NK-92 (cell line): ENCODE results near the gene INPP5J.
"Not testable (repeated sequence)": the region's sequence is repeated elsewhere in the genome, so short reads cannot be mapped to it uniquely, and the experiment has no call there.

Source experiments
- DNase-seq: peaks from one replicate; lab custom pipeline; 2025; ENCODE audit not compliant: unreplicated experiment; lab: John Stamatoyannopoulos, UW

Gene INPP5J

GRCh38 chr22:31102441-31103081 is 20.2 kb upstream of the INPP5J start:
- DNase-seq = no peak

- no peak for DNase-seq
These were observed 19.7 kb upstream of the INPP5J start for GRCh38 chr22:31103111-31103510.

- no peak for DNase-seq
These were observed 18.7 kb upstream of the INPP5J start for GRCh38 chr22:31103899-31104694.

GRCh38 chr22:31104869-31105268 is 17.9 kb upstream of the INPP5J start:
- DNase-seq = no peak

GRCh38 chr22:31105282-31105929 is 17.4 kb upstream of the INPP5J start:
- DNase-seq = no peak

GRCh38 chr22:31106001-31106571 is 16.7 kb upstream of the INPP5J start:
- no peak for DNase-seq

GRCh38 chr22:31106731-31107177 is 16.0 kb upstream of the INPP5J start:
- DNase-seq = no peak

GRCh38 chr22:31107178-31107893 is 15.4 kb upstream of the INPP5J start, which contains the start of gene SELENOM:
SELENOM (minus strand) TSS chr22:31107568; CDS start chr22:31107505, 63 bp downstream.
- DNase-seq = peak; percentile 30

GRCh38 chr22:31107894-31108218 is 14.9 kb upstream of the INPP5J start:
- no peak for DNase-seq

- not testable (repeated sequence) for DNase-seq
These were observed 10.1 kb upstream of the INPP5J start for GRCh38 chr22:31112547-31113091.

- DNase-seq = no peak
These were observed 4.5 kb upstream of the INPP5J start for GRCh38 chr22:31118046-31118820.

- no peak for DNase-seq
These were observed 3.6 kb upstream of the INPP5J start for GRCh38 chr22:31119026-31119717.

GRCh38 chr22:31120230-31120629 is 2.5 kb upstream of the INPP5J start:
- no peak for DNase-seq

GRCh38 chr22:31120642-31121041 is 2.1 kb upstream of the INPP5J start:
- DNase-seq = no peak

- DNase-seq = no peak
These were observed 1.4 kb upstream of the INPP5J start for GRCh38 chr22:31121403-31121802.

- no peak for DNase-seq
These were observed 602 bp upstream of the INPP5J start for GRCh38 chr22:31122196-31122531.

- DNase-seq = no peak
These were observed 481 bp downstream of the INPP5J start for GRCh38 chr22:31123292-31123602.

GRCh38 chr22:31124290-31124689 is 1.5 kb downstream of the INPP5J start:
- no peak for DNase-seq

GRCh38 chr22:31124811-31125465 is 2.2 kb downstream of the INPP5J start:
- no peak for DNase-seq
